NCI-H1092 (cell line): ENCODE results near the gene SPG7.
A peak's percentile ranks its signal among the peaks of the same experiment; 100 is the strongest.

Experiments used
- DNase-seq: peaks from one replicate; lab custom pipeline; 2025; lab: John Stamatoyannopoulos, UW

The SPG7 gene

DNA sequence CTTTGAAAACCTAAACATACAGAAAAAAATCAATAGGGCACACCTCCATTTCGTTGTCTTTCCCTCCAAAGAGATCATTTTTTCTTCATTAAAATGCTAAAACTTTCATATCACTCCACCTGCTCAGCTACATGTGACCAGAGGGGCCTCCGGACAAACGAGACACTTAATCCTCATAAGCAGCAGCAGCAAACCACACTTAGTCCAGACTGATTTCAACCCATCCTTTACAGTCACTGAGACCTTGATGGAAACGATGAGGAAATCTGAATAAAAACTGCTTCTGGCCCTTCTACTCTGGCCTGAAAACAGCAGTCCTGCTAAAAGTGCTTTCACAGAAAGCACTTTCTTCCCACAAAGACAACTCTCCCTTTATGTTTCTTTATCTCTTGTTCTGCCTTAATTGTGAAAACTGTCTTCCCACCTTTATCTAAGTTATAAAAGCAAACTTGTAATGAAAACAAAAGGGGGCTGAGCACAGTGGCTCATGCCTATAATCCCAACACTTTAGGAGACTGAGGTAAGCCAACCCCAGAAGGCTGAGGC is 22.4 kb upstream of the SPG7 start:
- DNase-seq: no peak

DNA sequence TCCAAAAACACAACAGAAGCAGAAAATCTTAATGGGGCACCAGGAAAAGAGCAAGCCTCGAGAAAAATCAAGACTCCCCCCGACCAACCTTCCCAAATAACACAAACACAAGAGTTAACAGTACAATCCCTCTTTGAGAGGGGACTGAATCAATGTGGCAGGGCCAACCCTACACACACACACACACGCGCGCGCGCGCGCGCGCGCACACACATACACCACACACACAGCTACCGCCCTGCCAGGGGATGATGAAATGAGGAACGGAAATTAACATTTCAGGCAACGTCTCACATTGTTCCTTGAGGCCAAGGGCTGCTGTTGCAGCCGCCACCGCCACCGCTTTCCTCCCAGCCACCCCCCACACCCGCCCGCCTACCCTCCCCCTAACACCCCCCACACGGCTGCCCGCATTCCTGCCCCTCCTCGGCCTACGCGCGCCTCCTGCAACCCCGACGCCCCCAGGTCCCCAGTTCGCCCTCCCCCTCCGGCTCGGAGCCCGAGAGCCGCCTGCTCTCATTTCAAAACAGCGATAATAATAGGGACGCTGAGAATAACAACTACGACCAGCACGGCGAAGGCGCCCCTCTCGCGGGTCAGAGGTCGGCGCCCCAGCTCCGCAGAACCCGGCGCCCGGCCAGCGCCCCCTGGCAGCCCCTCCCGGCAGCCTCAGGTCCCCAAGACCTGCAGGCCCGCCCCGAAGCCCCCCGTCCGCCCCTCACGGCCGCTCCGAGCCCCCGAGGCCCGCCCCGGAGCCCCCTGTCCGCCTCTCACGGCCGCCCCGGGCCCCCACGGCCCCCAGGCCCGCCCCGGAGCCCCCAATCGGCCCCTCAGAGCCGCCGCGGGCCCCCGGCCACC is 18.9 kb upstream of the SPG7 start:
- no peak for DNase-seq

DNA sequence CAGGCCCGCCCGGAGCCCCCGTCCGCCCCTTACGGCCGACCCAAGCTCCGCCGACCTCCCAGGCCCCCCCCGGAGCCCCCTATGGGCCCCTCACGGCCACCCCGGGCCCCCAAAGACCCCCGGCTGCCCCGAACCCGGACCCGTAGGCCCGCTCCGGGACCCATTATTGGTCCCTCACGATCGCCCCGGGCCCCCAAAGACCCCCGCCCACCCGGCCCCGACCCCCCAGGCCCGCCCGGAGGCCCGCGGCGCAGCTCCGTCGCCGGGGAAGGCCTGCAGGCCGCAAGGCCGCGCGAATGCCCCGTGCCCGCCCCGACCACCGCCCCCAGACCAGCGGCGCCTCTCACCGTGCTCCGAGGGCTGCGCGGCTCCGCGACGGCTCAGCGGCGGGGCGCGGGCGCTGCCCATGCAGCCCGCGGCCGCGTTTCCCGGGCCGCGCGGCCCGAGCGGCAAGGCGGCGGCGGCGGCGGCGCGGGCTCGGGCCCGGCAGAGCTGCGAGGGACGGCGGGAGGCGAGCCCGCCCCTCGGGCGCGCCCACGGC is 18.2 kb upstream of the SPG7 start:
- DNase-seq: no peak

DNA sequence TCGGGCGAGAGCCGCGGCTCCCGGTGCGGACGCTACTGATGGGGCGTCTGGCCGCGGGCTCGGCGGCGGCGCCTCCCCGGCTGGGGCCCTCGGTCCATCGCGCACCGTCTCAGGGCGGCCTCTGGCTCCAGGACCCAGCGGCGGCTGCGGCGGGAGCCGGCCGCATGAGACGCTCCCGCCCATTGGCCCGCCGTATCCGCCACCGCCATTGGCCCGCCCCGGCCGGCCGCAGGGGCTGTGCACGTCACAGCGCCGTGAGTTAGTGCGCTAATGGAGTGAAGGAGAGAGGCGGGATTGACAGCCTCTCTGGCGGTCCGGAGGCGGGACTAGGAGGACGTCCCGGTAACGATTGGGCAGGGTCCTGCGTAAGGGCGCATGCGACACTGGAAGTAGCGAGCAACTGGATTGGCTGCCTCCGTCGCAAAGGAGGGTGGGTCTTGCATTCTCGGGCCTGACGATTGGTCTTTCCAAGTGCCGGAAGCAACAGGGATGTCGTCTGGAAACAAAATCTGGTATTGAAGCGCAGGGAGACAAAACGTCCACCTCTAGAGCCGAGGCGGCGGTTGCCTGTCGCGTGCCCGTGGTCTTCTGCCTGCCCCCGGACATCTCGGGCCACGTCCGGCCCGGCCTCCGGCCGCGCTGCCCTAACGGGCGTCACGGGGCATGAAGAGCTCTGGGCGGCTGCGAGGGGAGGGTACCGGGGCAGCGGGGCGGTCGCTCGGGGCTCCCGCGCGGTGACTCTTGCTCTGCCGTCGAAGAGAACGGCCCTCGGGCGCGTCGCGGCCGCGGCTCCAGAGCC is 17.6 kb upstream of the SPG7 start, which contains the start of gene ANKRD11:
Gene ANKRD11 (minus strand): TSS at position 123 of the 799 bp plus-strand sequence. CDS start 173,542 bp downstream, outside the sequence.
- peak; percentile 99 for DNase-seq

DNA sequence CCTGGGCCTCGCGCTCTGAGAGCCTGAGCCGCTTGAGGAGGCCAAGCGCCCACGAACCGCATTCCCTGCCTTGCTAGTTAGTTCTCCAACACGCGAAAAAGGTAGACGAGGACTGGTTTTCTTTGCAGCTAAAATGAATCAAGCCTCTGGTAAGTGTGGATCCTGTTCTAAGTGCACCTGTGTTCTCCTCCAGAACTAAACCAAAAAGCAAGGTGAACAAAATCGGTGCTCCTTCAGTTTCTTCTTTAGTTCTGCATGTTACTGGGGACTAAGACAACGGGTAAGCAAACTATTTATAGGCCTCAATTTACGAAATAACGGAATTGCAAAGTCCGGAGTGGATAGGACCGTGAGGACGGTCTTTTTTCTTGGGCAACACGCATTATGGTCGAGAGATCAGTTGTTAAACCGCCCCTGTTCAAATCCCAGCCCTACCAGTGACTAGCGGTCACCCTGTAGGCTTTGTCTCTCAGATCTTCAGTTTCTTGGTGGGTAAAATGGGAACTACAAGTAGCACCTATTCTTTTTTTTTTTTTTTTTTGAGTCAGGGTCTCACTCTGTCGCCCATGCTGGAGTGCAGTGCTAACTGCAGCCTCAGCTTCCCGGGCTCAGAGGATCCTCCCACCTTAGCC is 16.8 kb upstream of the SPG7 start:
- DNase-seq: no peak

DNA sequence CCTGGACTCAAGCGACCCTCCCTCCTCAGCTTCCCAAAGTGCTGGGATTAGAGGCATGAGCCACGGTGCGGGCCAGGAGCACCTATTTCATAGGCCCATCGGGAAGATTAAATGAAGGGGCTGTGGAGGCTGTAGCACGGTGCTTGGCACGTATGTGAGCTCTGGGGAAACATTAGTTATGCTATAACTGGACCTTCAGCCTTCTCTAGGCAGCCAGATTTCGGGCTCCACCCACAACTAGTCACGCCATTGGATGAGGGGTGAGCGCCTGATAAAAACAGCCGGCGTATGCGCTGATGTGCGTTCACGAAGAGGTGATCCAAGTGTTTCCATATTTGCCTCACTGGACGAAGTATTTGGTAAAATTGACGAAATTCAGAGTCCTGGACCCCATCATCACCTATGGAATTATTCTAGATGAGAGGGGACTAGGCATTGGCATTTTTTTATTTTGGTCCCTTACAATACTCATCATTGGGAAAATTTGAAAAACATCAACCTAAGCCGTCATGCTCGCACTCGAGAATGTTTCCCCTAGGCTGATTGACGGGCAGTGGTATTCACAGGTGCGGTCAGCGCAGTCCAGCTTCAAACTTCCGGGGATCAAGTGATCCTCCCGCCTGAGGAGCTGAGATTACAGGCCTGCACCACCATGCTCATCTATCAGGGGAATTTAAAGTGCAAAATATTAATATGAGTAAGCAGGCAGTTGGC is 16.1 kb upstream of the SPG7 start:
- no peak for DNase-seq

DNA sequence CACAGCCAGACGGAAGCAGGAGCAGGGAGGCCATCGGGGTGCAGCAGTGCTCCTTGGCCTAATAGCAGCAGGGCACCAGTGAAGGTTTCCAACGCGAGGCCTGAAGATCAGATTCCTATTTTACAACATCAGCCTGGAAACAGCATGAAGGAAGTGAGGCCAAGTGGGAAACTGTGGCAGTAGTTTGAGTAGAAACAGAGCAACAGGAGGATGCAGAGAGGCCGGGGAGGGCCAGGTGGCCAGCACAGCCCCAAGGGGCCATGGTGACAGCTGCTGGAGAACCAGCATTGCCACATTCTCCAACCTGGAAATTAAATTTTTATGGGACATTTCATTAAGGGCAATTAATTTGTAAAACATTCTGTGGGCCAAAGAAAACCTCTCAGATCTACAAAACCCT is 14.4 kb upstream of the SPG7 start:
- DNase-seq: no peak

DNA sequence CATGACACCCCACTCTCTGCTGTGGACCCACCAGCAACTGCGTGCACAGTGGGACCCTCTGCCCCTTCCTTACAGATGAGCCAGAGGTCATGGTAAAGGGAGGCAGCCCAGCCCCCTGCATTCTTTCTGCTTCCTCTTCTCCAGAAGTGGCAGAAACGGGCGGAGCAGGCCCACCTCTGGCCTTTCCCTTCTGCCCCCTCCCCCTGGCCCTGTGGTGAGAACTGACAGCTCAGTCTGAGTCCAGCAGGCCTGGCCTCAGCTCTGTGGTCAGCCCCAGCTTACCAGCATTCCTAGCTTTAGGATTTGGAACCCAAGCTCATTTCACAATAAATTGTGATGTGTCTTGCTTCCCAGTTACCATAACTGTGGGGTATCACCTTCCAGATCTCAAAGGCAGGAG is 13.1 kb upstream of the SPG7 start:
- no peak for DNase-seq

DNA sequence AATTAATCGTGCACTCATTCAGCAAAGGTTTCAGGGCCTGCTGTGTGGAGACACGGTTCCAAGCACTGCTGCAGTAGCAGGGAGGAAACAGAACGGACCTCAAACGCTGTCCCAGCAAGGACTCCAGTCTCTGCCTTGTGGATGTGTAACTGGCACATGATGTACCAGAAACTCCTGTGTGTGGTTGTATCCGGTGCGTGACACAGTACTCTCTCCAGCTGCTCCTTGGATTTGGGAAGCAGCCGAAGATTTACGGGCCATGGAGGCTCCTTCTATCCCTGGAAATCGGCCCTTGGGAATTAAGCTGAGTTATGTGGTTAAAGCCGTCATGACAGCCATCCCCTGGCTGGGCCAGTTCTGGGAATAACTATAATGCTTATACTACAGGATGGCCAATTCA is 9.4 kb upstream of the SPG7 start:
- DNase-seq: no peak

DNA sequence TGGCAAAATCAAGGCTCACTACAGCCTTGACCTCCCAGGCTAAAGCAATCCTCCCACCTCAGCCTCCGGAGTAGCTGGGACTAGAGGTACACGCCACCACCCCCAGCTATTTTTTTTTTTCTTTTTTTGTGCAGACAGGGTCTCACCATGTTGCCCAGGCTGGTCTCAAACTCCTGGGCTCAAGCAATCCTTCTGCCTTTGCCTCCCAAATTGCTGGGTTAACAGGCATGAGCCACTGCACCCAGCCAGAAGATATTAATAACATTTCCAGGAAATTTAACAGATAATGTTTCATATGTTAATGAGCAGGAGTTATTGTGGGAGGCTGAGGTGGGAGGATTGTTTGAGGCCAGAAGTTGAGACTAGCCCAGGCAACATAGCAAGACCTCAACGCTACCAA is 8.4 kb upstream of the SPG7 start:
- DNase-seq: no peak

DNA sequence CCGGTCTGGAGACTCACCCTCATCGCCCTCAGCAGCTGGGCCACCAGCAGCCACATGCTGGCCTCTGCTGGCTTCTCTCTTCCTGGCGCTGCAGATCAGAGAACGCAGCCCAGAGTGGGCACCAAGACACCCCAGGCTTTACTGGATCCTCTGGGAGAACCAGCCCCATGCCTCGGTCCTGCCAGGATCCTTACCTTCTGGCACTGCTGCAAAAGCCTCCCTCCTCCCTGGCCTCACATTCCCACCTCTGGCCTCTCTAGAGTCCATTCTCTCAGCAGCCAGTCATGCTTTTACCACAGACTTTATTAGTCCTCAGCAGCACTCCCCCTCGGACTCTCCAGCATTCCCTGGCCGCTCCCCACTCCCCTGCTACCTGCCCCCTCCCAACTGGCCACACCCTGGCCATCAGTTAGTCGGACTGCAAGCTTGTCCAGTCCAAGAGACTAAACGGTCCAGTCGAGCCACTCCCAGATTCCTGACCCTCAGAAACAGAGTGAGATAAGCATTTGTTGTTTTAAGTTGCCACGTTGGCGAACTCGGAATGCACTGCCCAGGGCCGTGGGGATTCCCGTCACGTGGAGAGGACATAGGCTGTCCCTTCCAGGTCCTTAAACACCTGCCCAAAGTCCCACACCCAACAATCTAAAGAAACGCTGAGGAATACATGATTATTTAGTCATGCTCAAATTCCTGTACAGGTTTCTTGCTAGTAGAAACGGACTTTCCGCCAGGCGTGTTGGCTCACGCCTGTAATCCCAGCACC is 5.9 kb upstream of the SPG7 start:
- DNase-seq: no peak

DNA sequence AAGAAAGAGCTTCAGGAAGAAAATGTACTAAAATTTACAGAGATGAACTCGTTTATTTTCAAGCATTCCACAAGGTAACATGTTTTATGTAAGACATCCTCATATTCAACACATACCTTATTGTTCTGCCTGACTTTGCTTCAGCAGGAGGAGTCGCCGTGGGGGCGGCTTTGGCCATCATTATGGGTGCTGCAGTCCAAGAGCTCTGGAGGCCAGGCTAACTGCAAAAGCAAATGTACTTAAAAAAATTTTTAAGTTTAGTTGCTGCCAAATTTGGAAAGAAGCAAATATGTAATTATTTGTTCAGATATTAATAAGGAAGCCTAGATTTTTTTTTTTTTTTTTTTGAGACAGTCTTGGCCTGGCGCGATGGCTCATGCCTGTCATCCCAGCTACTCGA is 4.1 kb upstream of the SPG7 start:
- no peak for DNase-seq

DNA sequence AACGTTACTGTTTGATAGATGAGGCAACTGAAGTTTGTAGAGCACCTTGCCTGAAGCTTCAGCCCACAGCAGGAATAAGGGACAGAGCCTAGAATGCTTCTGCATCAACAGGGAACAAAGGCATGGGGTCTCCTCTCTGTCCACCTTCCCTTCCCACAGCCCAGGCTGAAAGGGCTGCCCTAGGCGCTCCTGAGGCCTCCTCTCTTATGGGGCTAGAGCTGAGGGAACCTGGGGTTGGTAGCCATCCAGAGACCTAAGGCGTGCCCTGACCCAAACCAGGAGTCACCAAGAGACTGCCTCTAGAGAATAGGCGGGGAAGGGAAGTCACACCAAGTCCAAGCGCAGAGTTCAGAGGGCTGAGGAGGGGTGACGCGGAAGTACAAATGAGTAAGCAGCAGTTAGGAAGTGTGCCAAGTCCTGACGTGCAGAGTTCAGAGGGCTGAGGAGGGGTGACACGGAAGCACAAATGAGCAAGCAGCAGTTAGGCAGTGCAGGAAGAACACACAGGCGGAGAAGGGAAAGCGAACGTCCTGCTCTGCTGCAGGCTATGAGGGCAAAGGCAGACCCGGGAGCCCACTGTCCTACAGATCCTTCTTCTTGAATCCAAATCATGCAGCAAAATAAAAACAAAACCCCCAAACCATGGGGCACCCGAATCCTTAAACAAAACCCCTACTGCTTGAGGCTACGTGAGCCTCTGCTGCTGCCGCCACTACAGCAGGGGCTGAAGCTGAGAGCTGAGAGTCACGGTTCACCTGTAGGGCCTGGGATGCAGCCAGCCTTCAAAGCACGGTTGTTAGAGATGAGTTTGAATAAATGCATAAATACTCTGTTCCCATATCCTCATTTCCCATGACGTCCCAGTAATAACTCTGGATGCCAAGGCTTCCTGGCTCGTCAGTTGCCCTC is 2.7 kb upstream of the SPG7 start:
- peak; percentile 41 for DNase-seq

DNA sequence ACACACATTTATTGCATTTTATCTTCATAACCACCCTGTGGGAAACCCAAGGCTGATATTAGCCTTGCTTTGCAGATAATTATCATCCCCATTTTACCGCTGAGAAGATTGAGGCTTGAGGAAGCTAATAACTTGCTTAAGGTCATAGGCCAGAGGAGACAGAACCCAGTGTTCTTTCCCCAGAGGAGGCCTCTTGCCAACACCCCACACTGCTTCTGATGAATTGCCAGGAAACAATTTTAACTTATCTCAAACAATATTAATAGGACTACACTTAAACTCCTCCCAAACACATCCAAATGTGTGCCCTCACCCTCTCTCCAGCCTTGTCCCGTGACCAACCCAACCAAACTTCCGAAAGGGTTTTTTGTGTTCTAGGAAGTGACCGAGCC is 2.1 kb upstream of the SPG7 start:
- DNase-seq: no peak

DNA sequence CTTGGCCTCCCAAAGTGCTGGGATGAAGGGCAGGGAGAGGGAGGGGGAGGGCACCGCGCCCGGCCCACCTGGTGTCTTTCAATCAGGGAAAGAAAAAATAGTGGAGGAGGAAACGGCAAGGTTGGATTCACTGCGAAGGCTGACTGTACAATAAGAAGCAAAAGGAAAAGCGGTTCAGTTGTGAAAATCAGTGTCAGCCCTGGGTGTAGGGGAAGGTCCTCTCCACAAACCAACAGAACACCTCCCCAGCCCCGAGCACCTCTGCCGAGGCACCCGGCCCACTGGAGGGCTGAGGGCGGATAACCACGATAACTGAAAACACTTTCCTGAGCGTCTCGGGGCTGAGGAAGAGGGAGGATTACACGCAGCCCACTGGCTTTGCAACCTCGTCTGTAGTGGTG is 1.4 kb upstream of the SPG7 start:
- no peak for DNase-seq

DNA sequence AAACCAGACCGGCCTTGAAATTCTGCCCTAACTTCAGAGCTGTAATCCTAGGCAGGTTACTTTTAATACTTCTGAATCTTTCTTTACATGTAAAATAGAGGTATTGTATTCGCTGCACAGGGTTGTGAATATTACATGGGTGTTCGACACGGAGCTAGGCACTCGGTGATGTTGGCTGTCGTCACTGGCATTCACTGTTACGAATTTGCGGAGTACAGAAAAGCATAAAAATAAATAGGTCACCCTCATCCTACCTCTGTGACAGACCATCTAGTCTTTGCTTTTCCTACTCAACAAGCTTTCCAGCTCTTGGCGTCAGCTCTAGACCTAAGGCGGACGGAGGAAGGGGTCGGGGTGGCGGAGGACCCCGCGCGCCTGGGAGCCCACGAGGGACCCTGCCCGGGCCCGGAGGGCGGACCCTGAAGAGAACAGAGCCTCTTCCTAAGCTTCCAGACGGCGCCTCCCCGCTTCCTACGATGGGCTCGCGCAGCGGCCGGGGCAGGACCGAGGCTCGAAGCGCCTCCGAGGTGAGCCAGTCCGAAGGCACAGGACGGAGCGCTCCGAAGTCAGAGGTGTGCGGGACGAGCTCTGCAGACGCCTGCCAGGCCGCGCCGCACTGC is 879 bp upstream of the SPG7 start:
- no peak for DNase-seq

DNA sequence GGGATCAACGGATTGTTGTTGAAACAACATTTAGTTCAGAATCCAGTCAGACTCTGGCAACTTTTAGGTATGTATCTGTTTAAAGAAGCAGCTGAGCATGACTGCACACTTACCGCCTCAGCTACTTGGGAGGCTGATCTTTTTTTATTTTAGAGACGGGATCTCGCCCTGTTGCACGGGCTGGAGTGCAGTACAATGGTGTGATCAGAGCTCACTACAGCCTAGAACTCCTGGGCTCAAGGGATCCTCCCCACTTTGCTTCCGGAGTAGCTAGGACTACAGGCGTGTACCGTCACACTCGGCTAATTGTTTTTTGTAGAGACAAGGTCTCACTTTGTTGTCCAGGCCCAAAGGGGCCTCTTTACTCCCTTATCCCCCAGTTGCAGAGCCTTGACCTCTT is 2.3 kb downstream of the SPG7 start:
- no peak for DNase-seq

DNA sequence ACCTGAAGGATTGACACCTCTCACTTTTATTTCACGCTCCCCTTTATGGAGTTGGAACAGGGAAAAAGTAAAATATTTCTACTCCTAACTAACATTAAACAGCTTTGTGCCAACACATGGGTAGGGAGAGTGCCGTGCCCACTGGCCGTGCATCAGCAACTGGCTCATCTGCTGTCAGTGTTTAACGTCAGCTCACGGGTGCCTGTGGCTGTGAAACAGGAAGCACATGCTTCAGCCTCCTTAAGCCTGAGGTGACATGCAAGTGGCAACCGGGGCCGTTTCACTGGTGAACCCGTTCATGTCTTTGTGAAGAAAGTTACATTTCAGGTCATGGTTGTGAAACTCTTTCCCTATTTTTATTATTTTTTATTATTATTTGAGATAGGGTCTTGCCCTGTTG is 3.2 kb downstream of the SPG7 start:
- DNase-seq: no peak

DNA sequence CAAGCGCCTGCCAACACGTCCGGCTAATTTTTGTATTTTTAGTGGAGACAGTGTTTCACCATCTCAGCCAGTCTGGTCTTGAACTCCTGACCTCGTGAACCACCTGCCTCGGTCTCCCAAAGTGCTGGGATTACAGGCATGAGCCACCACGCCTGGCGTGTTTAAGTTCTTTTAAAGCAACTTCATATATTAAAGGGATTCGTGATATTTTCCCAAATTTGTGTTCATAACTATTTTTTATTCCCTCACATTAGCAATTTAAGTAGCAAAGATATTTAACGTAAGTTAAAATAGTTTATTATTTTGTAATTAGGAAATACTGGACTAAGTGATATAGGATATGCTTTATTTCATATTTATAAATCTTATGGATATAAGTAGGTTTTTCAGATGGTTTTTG is 4.2 kb downstream of the SPG7 start:
- DNase-seq: no peak
